Measurements from ENCODE around the gene PRDM2. TPM values are rescaled to one million over a fixed set of nuclear protein-coding genes. Genes with fewer than 3 reads are reported as not detected.

The PRDM2 gene
- total RNA-seq, 2 experiments from 2014 or later, result 136 to 140 TPM

DNA sequence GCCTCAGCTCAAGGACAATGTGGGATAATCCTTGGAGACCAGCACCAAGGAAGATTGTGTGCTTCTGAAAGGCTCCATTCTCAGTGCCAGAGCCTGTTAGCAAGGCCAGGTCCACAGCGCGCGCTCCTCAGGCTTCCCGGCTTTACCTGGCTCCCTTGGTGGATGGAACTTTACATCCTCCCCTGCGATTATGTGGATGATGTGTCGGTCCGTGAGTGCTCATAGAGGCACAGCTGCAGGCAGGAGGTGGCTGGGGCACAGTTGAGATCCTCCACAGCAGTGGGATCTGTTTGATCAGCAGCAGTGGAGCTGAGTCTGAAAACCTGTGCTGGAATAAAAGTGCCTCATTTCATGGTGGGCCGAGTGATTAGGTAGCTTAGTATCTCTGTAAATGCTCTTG lies 62.7 kb downstream of the PRDM2 start:
- Mint-ChIP-seq H3K27me3 (no peaks in the 10 kb centered on the region), H3K4me3 (peak overlapping the region; percentile 62), H3K9me3 (no peaks in the 10 kb centered on the region), H3K27ac (peak overlapping the region; percentile 52), H3K36me3 (ENCODE audit: low read depth) (peaks cover 38% of the 10 kb centered on the region), H3K4me1 (ENCODE audit: low read depth) (peaks cover 99% of the 10 kb centered on the region)
- no peaks in the 10 kb centered on the region for H3K9me3 ChIP-seq (ENCODE audit: control insufficient read depth in 1 of 2, insufficient read depth in 1 of 2, low read length in 2 of 2)
- H3K4me1 ChIP-seq (ENCODE audit: insufficient read depth, low read length), result peaks cover 57% of the 10 kb centered on the region
- CTCF ChIA-PET, result interaction anchor here (1.4 kb wide), 1 partner anchor 32 kb away, joined by 4 read pairs; no protein-coding TSS in a partner anchor
- peaks cover 19% of the 10 kb centered on the region for H3K36me3 ChIP-seq (ENCODE audit: insufficient read depth, low read length)
- H3K27me3 ChIP-seq (ENCODE audit: control insufficient read depth in 1 of 2, insufficient read depth in 2 of 2, low read length in 2 of 2), result no peaks in the 10 kb centered on the region
- intact Hi-C loops (cut with DNase I, micrococcal nuclease), result loop anchor here in 1 of 2 experiments (5.0 kb wide), 1 partner anchor 35 kb away; no protein-coding TSS in a partner anchor
- H3K27ac ChIP-seq (ENCODE audit: low read depth in 1 of 2, low read length in 2 of 2), result no peak overlapping the region
- TF ChIP-seq, protein P1, sequence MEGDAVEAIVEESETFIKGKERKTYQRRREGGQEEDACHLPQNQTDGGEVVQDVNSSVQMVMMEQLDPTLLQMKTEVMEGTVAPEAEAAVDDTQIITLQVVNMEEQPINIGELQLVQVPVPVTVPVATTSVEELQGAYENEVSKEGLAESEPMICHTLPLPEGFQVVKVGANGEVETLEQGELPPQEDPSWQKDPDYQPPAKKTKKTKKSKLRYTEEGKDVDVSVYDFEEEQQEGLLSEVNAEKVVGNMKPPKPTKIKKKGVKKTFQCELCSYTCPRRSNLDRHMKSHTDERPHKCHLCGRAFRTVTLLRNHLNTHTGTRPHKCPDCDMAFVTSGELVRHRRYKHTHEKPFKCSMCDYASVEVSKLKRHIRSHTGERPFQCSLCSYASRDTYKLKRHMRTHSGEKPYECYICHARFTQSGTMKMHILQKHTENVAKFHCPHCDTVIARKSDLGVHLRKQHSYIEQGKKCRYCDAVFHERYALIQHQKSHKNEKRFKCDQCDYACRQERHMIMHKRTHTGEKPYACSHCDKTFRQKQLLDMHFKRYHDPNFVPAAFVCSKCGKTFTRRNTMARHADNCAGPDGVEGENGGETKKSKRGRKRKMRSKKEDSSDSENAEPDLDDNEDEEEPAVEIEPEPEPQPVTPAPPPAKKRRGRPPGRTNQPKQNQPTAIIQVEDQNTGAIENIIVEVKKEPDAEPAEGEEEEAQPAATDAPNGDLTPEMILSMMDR (IDR thresholded peaks at IDR 0.05), result no peak
- no peak for ATAC-seq (ENCODE audit: poor library complexity)
- no peak for DNase-seq
- POLR2A ChIA-PET, result interaction anchor here (0.9 kb wide), 1 partner anchor 13 kb away, joined by 7 read pairs; no protein-coding TSS in a partner anchor
- H3K4me3 ChIP-seq (ENCODE audit: low read length), result no peak overlapping the region

DNA sequence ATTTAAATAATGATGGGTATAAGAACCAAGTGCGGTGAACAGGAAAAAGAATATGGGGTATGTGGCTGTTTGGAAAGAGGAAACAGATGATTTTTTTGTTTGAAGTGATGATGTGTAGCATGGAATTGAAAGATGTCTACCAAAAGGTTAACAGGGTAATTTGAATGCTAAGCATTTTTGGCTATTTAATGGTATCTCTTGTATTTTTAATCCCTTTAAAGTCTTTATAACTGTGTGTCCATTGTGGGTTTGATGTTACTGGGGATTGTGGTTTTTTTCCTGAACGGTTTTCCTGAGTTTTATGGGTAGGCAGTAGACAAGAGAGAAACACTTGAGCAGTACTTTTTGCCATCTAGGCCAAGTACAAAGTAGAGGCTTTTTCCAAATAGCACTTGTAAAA lies 63.2 kb downstream of the PRDM2 start:
- Mint-ChIP-seq H3K36me3 (ENCODE audit: low read depth) (peaks cover 38% of the 10 kb centered on the region), H3K4me3 (peak overlapping the region; percentile 6), H3K27ac (peak overlapping the region; percentile 52), H3K9me3 (no peaks in the 10 kb centered on the region), H3K27me3 (no peaks in the 10 kb centered on the region), H3K4me1 (ENCODE audit: low read depth) (peaks cover 94% of the 10 kb centered on the region)
- Histone ChIP-seq H3K27me3 (ENCODE audit: control insufficient read depth in 1 of 2, insufficient read depth in 2 of 2, low read length in 2 of 2) (no peaks in the 10 kb centered on the region), H3K9me3 (ENCODE audit: control insufficient read depth in 1 of 2, insufficient read depth in 1 of 2, low read length in 2 of 2) (no peaks in the 10 kb centered on the region), H3K4me1 (ENCODE audit: insufficient read depth, low read length) (peaks cover 52% of the 10 kb centered on the region), H3K27ac (ENCODE audit: low read depth in 1 of 2, low read length in 2 of 2) (no peak overlapping the region), H3K4me3 (ENCODE audit: low read length) (no peak overlapping the region), H3K36me3 (ENCODE audit: insufficient read depth, low read length) (peaks cover 19% of the 10 kb centered on the region)
- ATAC-seq (ENCODE audit: poor library complexity), result no peak
- intact Hi-C loops (cut with DNase I, micrococcal nuclease), result loop anchor here in 1 of 2 experiments (5.0 kb wide), 1 partner anchor 36 kb away; no protein-coding TSS in a partner anchor
- ChIA-PET CTCF (interaction anchor here (1.4 kb wide), 1 partner anchor 32 kb away, joined by 4 read pairs; no protein-coding TSS in a partner anchor), POLR2A (no interaction called here)
- DNase-seq, result no peak
- TF ChIP-seq, protein P1 (IDR thresholded peaks at IDR 0.05), result no peak

- Mint-ChIP-seq H3K4me3 (no peak overlapping the region), H3K4me1 (ENCODE audit: low read depth) (peaks cover 91% of the 10 kb centered on the region), H3K36me3 (ENCODE audit: low read depth) (peaks cover 44% of the 10 kb centered on the region), H3K27ac (peak overlapping the region; percentile 52), H3K9me3 (no peaks in the 10 kb centered on the region), H3K27me3 (no peaks in the 10 kb centered on the region)
- H3K27ac ChIP-seq (ENCODE audit: low read depth in 1 of 2, low read length in 2 of 2), result no peak overlapping the region
- CTCF ChIA-PET, result interaction anchor here (1.4 kb wide), 1 partner anchor 39 kb away, joined by 5 read pairs; no protein-coding TSS in a partner anchor
- peaks cover 56% of the 10 kb centered on the region for H3K4me1 ChIP-seq (ENCODE audit: insufficient read depth, low read length)
- no peak for ATAC-seq (ENCODE audit: poor library complexity)
- H3K27me3 ChIP-seq (ENCODE audit: control insufficient read depth in 1 of 2, insufficient read depth in 2 of 2, low read length in 2 of 2), result no peaks in the 10 kb centered on the region
- peaks cover 19% of the 10 kb centered on the region for H3K36me3 ChIP-seq (ENCODE audit: insufficient read depth, low read length)
- no peaks in the 10 kb centered on the region for H3K9me3 ChIP-seq (ENCODE audit: control insufficient read depth in 1 of 2, insufficient read depth in 1 of 2, low read length in 2 of 2)
- TF ChIP-seq, protein P1 (IDR thresholded peaks at IDR 0.05), result no peak
- no peak overlapping the region for H3K4me3 ChIP-seq (ENCODE audit: low read length)
- DNase-seq, result no peak
- POLR2A ChIA-PET, result interaction anchor here (0.7 to 2.5 kb wide), 2 partner anchors 15 to 34 kb away, joined by 3 to 8 read pairs; no protein-coding TSS in a partner anchor
- intact Hi-C loops (cut with DNase I, micrococcal nuclease), result loop anchor here in 1 of 2 experiments (5.0 kb wide), 1 partner anchor 37 kb away; no protein-coding TSS in a partner anchor
Measured at GRCh38 chr1:13763991-13764390, 64.0 kb downstream of the PRDM2 start.
